ENCODE data around the gene PKNOX1.

Gene PKNOX1

GRCh38 chr21:43018519-43018918, 44.2 kb downstream of the PKNOX1 start:
- no peak overlapping the region for H3K4me2 ChIP-seq (ENCODE audit: low read depth, low read length, poor library complexity, severe bottlenecking)
- H3K9ac ChIP-seq (ENCODE audit: low read depth, low read length, poor library complexity, severe bottlenecking), result no peak overlapping the region
- no peaks in the 10 kb centered on the region for H3F3A ChIP-seq (ENCODE audit: low read depth)
- no peaks in the 10 kb centered on the region for H3K9me3 ChIP-seq (ENCODE audit: insufficient read depth, low read depth, low read length)
- H3K36me3 ChIP-seq (ENCODE audit: insufficient read depth, low read length), result peaks cover 64% of the 10 kb centered on the region; the same call in 1 of the 2 replicates
- H3K4me3 ChIP-seq (ENCODE audit: low read length, poor library complexity, severe bottlenecking), result no peak overlapping the region
- no peaks in the 10 kb centered on the region for H4K20me1 ChIP-seq (ENCODE audit: insufficient read depth, low read length, poor library complexity, severe bottlenecking)
- no peaks in the 10 kb centered on the region for H3K27me3 ChIP-seq (ENCODE audit: insufficient read depth, low read length, poor library complexity, severe bottlenecking)
- no peaks in the 10 kb centered on the region for H3K4me1 ChIP-seq (ENCODE audit: insufficient read depth, low read length, poor library complexity, severe bottlenecking)
- TF ChIP-seq, protein P1, sequence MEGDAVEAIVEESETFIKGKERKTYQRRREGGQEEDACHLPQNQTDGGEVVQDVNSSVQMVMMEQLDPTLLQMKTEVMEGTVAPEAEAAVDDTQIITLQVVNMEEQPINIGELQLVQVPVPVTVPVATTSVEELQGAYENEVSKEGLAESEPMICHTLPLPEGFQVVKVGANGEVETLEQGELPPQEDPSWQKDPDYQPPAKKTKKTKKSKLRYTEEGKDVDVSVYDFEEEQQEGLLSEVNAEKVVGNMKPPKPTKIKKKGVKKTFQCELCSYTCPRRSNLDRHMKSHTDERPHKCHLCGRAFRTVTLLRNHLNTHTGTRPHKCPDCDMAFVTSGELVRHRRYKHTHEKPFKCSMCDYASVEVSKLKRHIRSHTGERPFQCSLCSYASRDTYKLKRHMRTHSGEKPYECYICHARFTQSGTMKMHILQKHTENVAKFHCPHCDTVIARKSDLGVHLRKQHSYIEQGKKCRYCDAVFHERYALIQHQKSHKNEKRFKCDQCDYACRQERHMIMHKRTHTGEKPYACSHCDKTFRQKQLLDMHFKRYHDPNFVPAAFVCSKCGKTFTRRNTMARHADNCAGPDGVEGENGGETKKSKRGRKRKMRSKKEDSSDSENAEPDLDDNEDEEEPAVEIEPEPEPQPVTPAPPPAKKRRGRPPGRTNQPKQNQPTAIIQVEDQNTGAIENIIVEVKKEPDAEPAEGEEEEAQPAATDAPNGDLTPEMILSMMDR (conservative IDR thresholded peaks at IDR 0.05; ENCODE audit: low read length), result no peak
- no peak for TF ChIP-seq EZH2phosphoT487 (IDR thresholded peaks at IDR 0.05; ENCODE audit: borderline replicate concordance)
- no peaks in the 10 kb centered on the region for H3K9me2 ChIP-seq (replicated peaks; ENCODE audit: low read depth, low read length)
- H3K79me2 ChIP-seq (ENCODE audit: insufficient read depth, low read length), result no peaks in the 10 kb centered on the region
- H2AFZ ChIP-seq (ENCODE audit: low read length), result no peak overlapping the region

DNA sequence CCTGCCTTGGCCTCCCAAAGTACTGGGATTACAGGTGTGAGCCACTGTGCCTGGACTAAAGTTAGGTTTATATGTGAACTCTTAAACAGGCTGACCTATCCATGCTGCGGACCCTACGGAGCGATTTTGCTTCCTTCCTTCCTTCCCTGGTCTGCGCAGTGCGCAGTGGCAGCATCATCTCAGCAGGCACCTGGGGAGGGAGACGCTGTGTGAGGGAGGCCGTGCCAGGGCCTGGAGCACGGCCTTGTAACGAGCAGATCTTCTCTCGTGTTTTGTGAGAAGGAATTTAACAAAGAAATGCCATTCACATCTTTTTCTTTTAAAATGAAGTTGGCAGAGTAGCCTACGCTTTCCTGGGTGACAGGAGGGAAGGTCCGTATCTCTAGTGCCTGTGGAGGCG, 45.8 kb downstream of the PKNOX1 start:
- H3K4me3 ChIP-seq (ENCODE audit: low read length, poor library complexity, severe bottlenecking), result no peak overlapping the region
- no peaks in the 10 kb centered on the region for H3K79me2 ChIP-seq (ENCODE audit: insufficient read depth, low read length)
- H3K9me2 ChIP-seq (replicated peaks; ENCODE audit: low read depth, low read length), result no peaks in the 10 kb centered on the region
- H3F3A ChIP-seq (ENCODE audit: low read depth), result no peaks in the 10 kb centered on the region
- H3K4me1 ChIP-seq (ENCODE audit: insufficient read depth, low read length, poor library complexity, severe bottlenecking), result no peaks in the 10 kb centered on the region
- no peak overlapping the region for H2AFZ ChIP-seq (ENCODE audit: low read length)
- H3K4me2 ChIP-seq (ENCODE audit: low read depth, low read length, poor library complexity, severe bottlenecking), result no peak overlapping the region
- peaks cover 66% of the 10 kb centered on the region; the same call in 1 of the 2 replicates for H3K36me3 ChIP-seq (ENCODE audit: insufficient read depth, low read length)
- no peaks in the 10 kb centered on the region for H4K20me1 ChIP-seq (ENCODE audit: insufficient read depth, low read length, poor library complexity, severe bottlenecking)
- H3K27me3 ChIP-seq (ENCODE audit: insufficient read depth, low read length, poor library complexity, severe bottlenecking), result no peaks in the 10 kb centered on the region
- no peak for TF ChIP-seq EZH2phosphoT487 (IDR thresholded peaks at IDR 0.05; ENCODE audit: borderline replicate concordance)
- TF ChIP-seq, protein P1 (conservative IDR thresholded peaks at IDR 0.05; ENCODE audit: low read length), result no peak
- no peaks in the 10 kb centered on the region for H3K9me3 ChIP-seq (ENCODE audit: insufficient read depth, low read depth, low read length)
- no peak overlapping the region for H3K9ac ChIP-seq (ENCODE audit: low read depth, low read length, poor library complexity, severe bottlenecking)

DNA sequence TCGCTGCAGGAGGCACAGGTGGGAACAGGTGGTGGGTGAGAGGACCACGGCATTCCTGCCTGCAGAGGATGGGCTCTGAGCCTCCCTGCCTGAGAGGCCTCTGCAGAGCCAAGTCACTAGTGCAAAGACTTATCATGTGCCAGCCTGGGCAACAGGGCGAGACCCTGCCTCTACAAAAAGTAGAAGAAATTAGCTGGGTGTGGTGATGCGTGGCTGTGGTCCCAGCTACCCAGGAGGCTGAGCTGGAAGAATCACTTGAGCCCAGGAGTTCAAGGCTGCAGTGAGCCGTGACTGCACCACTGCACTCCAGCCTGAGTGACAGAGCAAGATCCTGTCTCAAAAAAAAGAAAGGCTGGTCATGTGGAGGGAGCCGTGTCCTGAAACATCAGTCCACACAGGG, 46.4 kb downstream of the PKNOX1 start:
- Histone ChIP-seq H3K9ac (ENCODE audit: low read depth, low read length, poor library complexity, severe bottlenecking) (no peak overlapping the region), H3K36me3 (ENCODE audit: insufficient read depth, low read length) (peaks cover 68% of the 10 kb centered on the region; the same call in 1 of the 2 replicates), H3K9me2 (replicated peaks; ENCODE audit: low read depth, low read length) (no peaks in the 10 kb centered on the region), H2AFZ (ENCODE audit: low read length) (no peak overlapping the region), H3K27me3 (ENCODE audit: insufficient read depth, low read length, poor library complexity, severe bottlenecking) (no peaks in the 10 kb centered on the region), H3K4me3 (ENCODE audit: low read length, poor library complexity, severe bottlenecking) (no peak overlapping the region), H3F3A (ENCODE audit: low read depth) (no peaks in the 10 kb centered on the region), H3K4me1 (ENCODE audit: insufficient read depth, low read length, poor library complexity, severe bottlenecking) (no peaks in the 10 kb centered on the region), H3K9me3 (ENCODE audit: insufficient read depth, low read depth, low read length) (no peaks in the 10 kb centered on the region), H3K4me2 (ENCODE audit: low read depth, low read length, poor library complexity, severe bottlenecking) (no peak overlapping the region), H4K20me1 (ENCODE audit: insufficient read depth, low read length, poor library complexity, severe bottlenecking) (no peaks in the 10 kb centered on the region), H3K79me2 (ENCODE audit: insufficient read depth, low read length) (no peaks in the 10 kb centered on the region)
- TF ChIP-seq, protein P1 (conservative IDR thresholded peaks at IDR 0.05; ENCODE audit: low read length), result no peak
- TF ChIP-seq EZH2phosphoT487 (IDR thresholded peaks at IDR 0.05; ENCODE audit: borderline replicate concordance), result no peak
